A549 (cell line): ENCODE measurements around the gene BBS10. TPM values are rescaled to one million over a fixed set of nuclear protein-coding genes. Genes with fewer than 3 reads are reported as not detected.

Source experiments
- ATAC-seq, 2 experiments: fragments of 200-7000 bp in 1 of 2; fragments of >200 bp in 1 of 2; cut with Nextera tagmentation in 1 of 2; cut with Tn5 transposase in 1 of 2; 3 replicates each; pipeline versions ENCODE4 v1.8.0 to v1.9.1; 2018 to 2020; ENCODE audit warnings: mild to moderate bottlenecking in 1 of 2, moderate library complexity in 1 of 2
- CTCF ChIA-PET: fragments of 300-600 bp; sonication (Branson Sonifier 250); formaldehyde crosslinking; extraction: SDS; loops from one replicate; lab custom pipeline; 2021; ENCODE audit warnings: antibody characterized with exemption, inconsistent platforms; lab: Yijun Ruan, JAX
- POLR2A ChIA-PET: fragments of 350-600 bp; formaldehyde crosslinking; extraction: SDS; loops from one replicate; lab custom pipeline; 2021; ENCODE audit warnings: antibody characterized with exemption, inconsistent platforms; lab: Yijun Ruan, JAX
- DNase-seq, 2 experiments: peaks; one replicate each; pipeline versions ENCODE4 v3.0.0 to v3.0.0-alpha.2; 2011 to 2016; ENCODE audit warnings: low read depth in 1 of 2, low spot score in 1 of 2
- FAIRE-seq: peaks from 2 replicates; lab custom pipeline; 2011; peaks lifted over from hg19 to GRCh38; lab: Jason Lieb, UNC
- H3K27ac ChIP-seq, 2 experiments: fragments of >200 bp; sonication (Bioruptor Twin); formaldehyde crosslinking; 3 replicates each; pipeline ENCODE4 v1.5.1; 2016 to 2017
- H3K4me1 ChIP-seq: fragments of >200 bp; sonication (Bioruptor Twin); formaldehyde crosslinking; 3 replicates; pipeline ENCODE4 v1.6.1; 2016
- H3K4me2 ChIP-seq: fragments of >200 bp; sonication (Bioruptor Twin); formaldehyde crosslinking; 3 replicates; pipeline ENCODE4 v1.6.1; 2016
- H3K4me3 ChIP-seq: fragments of >200 bp; sonication (Bioruptor Twin); formaldehyde crosslinking; 3 replicates; pipeline ENCODE4 v1.5.1; 2016
- H3K9me3 ChIP-seq: fragments of >200 bp; sonication (Bioruptor Twin); formaldehyde crosslinking; 3 replicates; pipeline ENCODE4 v1.6.1; 2016
- ATOH8 ChIP-seq: fragments of 250-450 bp; sonication (Bioruptor Pico); IDR thresholded peaks from 2 replicates; pipeline ENCODE4 v1.5.0; 2020; ENCODE audit warnings: low read depth, mild to moderate bottlenecking, moderate library complexity
- CEBPB ChIP-seq, 2 experiments: fragments of >200 bp in 1 of 2; sonication (Bioruptor Twin) in 1 of 2; formaldehyde crosslinking in 1 of 2; IDR thresholded peaks; 2 replicates each; pipeline ENCODE4 v1.6.1; 2012 to 2016
- CHD4 ChIP-seq: fragments of 200-600 bp; sonication (generic); IDR thresholded peaks from 2 replicates; pipeline ENCODE4 v1.6.1; 2016; ENCODE audit warnings: antibody characterized with exemption, mild to moderate bottlenecking, borderline replicate concordance
- E2F6 ChIP-seq: IDR thresholded peaks from 2 replicates; pipeline ENCODE4 v1.6.1; 2012; ENCODE audit warnings: low read depth, borderline replicate concordance
- EHMT2 ChIP-seq: fragments of 200-600 bp; sonication (generic); IDR thresholded peaks from 2 replicates; pipeline ENCODE4 v1.6.1; 2016; ENCODE audit warnings: antibody characterized with exemption, low read depth, mild to moderate bottlenecking, moderate library complexity
- EP300 ChIP-seq, 2 experiments: fragments of >200 bp; sonication (Bioruptor Twin); formaldehyde crosslinking; IDR thresholded peaks; 2 replicates in 1 of 2; 3 replicates in 1 of 2; pipeline ENCODE4 v1.6.1; 2016 to 2017
- GATA3 ChIP-seq: IDR thresholded peaks from 2 replicates; pipeline ENCODE4 v1.6.1; 2012; ENCODE audit warnings: borderline replicate concordance
- HDAC2 ChIP-seq: fragments of 200-600 bp; sonication (generic); IDR thresholded peaks from 2 replicates; pipeline ENCODE4 v1.6.1; 2016
- HEYL ChIP-seq: fragments of 250-450 bp; sonication (Bioruptor Pico); IDR thresholded peaks from 2 replicates; pipeline ENCODE4 v1.8.0; 2021; ENCODE audit warnings: mild to moderate bottlenecking, moderate library complexity
- HMGXB4 ChIP-seq: fragments of 250-450 bp; sonication (Bioruptor Pico); IDR thresholded peaks from 2 replicates; pipeline ENCODE4 v1.5.0; 2021; ENCODE audit warnings: mild to moderate bottlenecking, moderate library complexity, borderline replicate concordance
- HOXA7 ChIP-seq: fragments of 250-450 bp; sonication (Bioruptor Pico); IDR thresholded peaks from 2 replicates; pipeline ENCODE4 v1.5.0; 2020; ENCODE audit warnings: mild to moderate bottlenecking, moderate library complexity
- HOXB13 ChIP-seq: fragments of 250-450 bp; sonication (Bioruptor Pico); IDR thresholded peaks from 2 replicates; pipeline ENCODE4 v1.5.0; 2020; ENCODE audit warnings: low read depth, mild to moderate bottlenecking, moderate library complexity
- KDM1A ChIP-seq: fragments of 200-600 bp; sonication (generic); IDR thresholded peaks from 2 replicates; pipeline ENCODE4 v1.6.1; 2016; ENCODE audit warnings: low read depth, mild to moderate bottlenecking
- MAX ChIP-seq: IDR thresholded peaks from 2 replicates; pipeline ENCODE4 v1.6.1; 2012
- MAZ ChIP-seq: fragments of 150-350 bp; IDR thresholded peaks from 2 replicates; pipeline ENCODE4 v1.6.1; 2014; ENCODE audit warnings: antibody characterized with exemption, low read depth, low read length, borderline replicate concordance
- MYC ChIP-seq: IDR thresholded peaks from 2 replicates; pipeline ENCODE4 v1.6.1; 2012; ENCODE audit warnings: mild to moderate bottlenecking, inconsistent platforms, low read length, improper control_type of control experiment, borderline replicate concordance
- NR3C1 ChIP-seq: fragments of >200 bp; sonication (Bioruptor Twin); formaldehyde crosslinking; IDR thresholded peaks from 3 replicates; pipeline ENCODE4 v1.6.1; 2017
- POLR2AphosphoS2 ChIP-seq: conservative IDR thresholded peaks from 2 replicates; pipeline ENCODE4 v1.6.1; 2012; ENCODE audit warnings: low read length, improper control_type of control experiment, inconsistent platforms
- RARB ChIP-seq: fragments of 250-450 bp; sonication (Bioruptor Pico); IDR thresholded peaks from 2 replicates; pipeline ENCODE4 v1.8.0; 2021; ENCODE audit warnings: mild to moderate bottlenecking, moderate library complexity
- REST ChIP-seq: fragments of 200-600 bp; sonication (generic); IDR thresholded peaks from 2 replicates; pipeline ENCODE4 v1.6.1; 2016; ENCODE audit warnings: antibody characterized with exemption, mild to moderate bottlenecking, moderate library complexity
- TFCP2L1 ChIP-seq: fragments of 250-450 bp; sonication (Bioruptor Pico); IDR thresholded peaks from 2 replicates; pipeline ENCODE4 v1.5.0; 2021; ENCODE audit warnings: mild to moderate bottlenecking
- ZFP36 ChIP-seq: fragments of 450-650 bp; IDR thresholded peaks from 2 replicates; pipeline ENCODE4 v1.6.1; 2014; ENCODE audit warnings: borderline replicate concordance; ENCODE audit not compliant: partially characterized antibody
- WGBS: methylation state at CpG from one replicate; pipeline ENCODE4 v1.1.6; 2017; ENCODE audit errors: missing lambda C conversion rate; 5-methylcytosine and 5-hydroxymethylcytosine counted together
- polyA plus RNA-seq, 4 experiments: library from polyadenylated mRNA; depleted of rRNA in 3 of 4; stranded (reverse); fragments of >200 nt; fragmentation: RNase III in 1 of 4; extraction: RNeasy Plus Mini Kit Qiagen cat#74134 plus additional on column Dnase treatment in 1 of 4; gene quantifications; 2 replicates in 3 of 4; 3 replicates in 1 of 4; pipeline ENCODE4 v1.2.3, GENCODE V29; 2011 to 2017

BBS10 gene
- polyA plus RNA-seq, 2 of the 4 experiments (the other 2 are of a cell fraction) = 8.0 to 15.1 TPM

GRCh38 chr12:76317976-76318375 is 30.2 kb downstream of the BBS10 start (continued):
- TF ChIP-seq ATOH8 (CRISPR knock-in tag) (no peak), HOXA7 (no peak), CHD4 (no peak), HDAC2 (no peak), EHMT2 (no peak), CEBPB (IDR thresholded peaks at IDR 0.05) (no peak), HOXB13 (no peak), HEYL (CRISPR knock-in tag) (no peak), REST (no peak), EP300 (IDR thresholded peaks at IDR 0.05) (no peak)

- WGBS = 75% methylated on average over 7 of the region's 7 CpGs
- FAIRE-seq (no peak), ATAC-seq (no peak), DNase-seq (no peak)
- H3K9me3 ChIP-seq = 0 out of 3 replicates have a peak, but pooled peaks cover 5% of the 10 kb centered on the region
- ChIA-PET POLR2A (no interaction called here), CTCF (interaction anchor here (2.1 kb wide), 1 partner anchor 31 kb away, joined by 7 read pairs; the partner anchor contains the start of gene BBS10)
- no peak overlapping the region for H3K27ac ChIP-seq
- no peak overlapping the region for H3K4me3 ChIP-seq
- H3K4me2 ChIP-seq = no peak overlapping the region
- peaks cover 19% of the 10 kb centered on the region for H3K4me1 ChIP-seq
- TF ChIP-seq CHD4 (no peak), CEBPB (IDR thresholded peaks at IDR 0.05) (no peak), E2F6 (no peak), ZFP36 (no peak), HMGXB4 (CRISPR knock-in tag) (no peak)
These were observed 31.7 kb downstream of the BBS10 start for GRCh38 chr12:76316468-76316867.

GRCh38 chr12:76313299-76313698 is 34.9 kb downstream of the BBS10 start:
- ChIA-PET CTCF (interaction anchor here (1.7 kb wide), 1 partner anchor 154 kb away, joined by 4 read pairs; no protein-coding TSS in a partner anchor), POLR2A (no interaction called here)
- Histone ChIP-seq H3K27ac (peak overlapping the region in 1 of 2 experiments; percentile 55; a peak in 2 of 6 replicates), H3K4me1 (peaks cover 32% of the 10 kb centered on the region), H3K4me3 (no peak overlapping the region), H3K9me3 (no peaks in the 10 kb centered on the region), H3K4me2 (no peak overlapping the region)
- TF ChIP-seq POLR2AphosphoS2 = no peak
- TF ChIP-seq NR3C1 = no peak
- no peak for TF ChIP-seq KDM1A
- TF ChIP-seq MYC = no peak
- TF ChIP-seq ZFP36 = no peak
- no peak for TF ChIP-seq TFCP2L1 (CRISPR knock-in tag)
- no peak for TF ChIP-seq HEYL (CRISPR knock-in tag)
- no peak for TF ChIP-seq GATA3
- TF ChIP-seq ATOH8 (CRISPR knock-in tag) = no peak
- no peak for TF ChIP-seq MAZ
- TF ChIP-seq RARB (CRISPR knock-in tag) = no peak
- no peak for TF ChIP-seq MAX
- no peak for TF ChIP-seq CHD4
- WGBS = 76% methylated on average over 9 of the region's 9 CpGs
- FAIRE-seq (no peak), DNase-seq (no peak), ATAC-seq (peak in 1 of 2 experiments; percentile 38; a peak in 1 of 6 replicates)
